Measurements from ENCODE around the gene ANKRD53.

GRCh38 chr2:71003966-71004755 is 25.7 kb downstream of the ANKRD53 start:
- TF ChIP-seq CTCF (IDR thresholded peaks at IDR 0.05) (no peak), POLR2A (IDR thresholded peaks at IDR 0.05) (no peak), POLR2AphosphoS5 (IDR thresholded peaks at IDR 0.05) (no peak)
